ENCODE results near the gene FER1L5. TPM values are rescaled to one million over a fixed set of nuclear protein-coding genes. Genes with fewer than 3 reads are reported as not detected.

Gene FER1L5
- total RNA-seq, 4 donors from 2014 or later = not detected

- ATAC-seq (ENCODE audit: low FRiP score) = no peak
- TF ChIP-seq CTCF (IDR thresholded peaks at IDR 0.05) = no peak
- no peak for DNase-seq (ENCODE audit: low spot score)
Measured at GRCh38 chr2:96698221-96698861, 55.8 kb downstream of the FER1L5 start.

- ATAC-seq (ENCODE audit: low FRiP score) (no peak), DNase-seq (ENCODE audit: low spot score) (no peak)
- TF ChIP-seq CTCF (IDR thresholded peaks at IDR 0.05) = no peak
Measured at GRCh38 chr2:96699021-96699420, 56.5 kb downstream of the FER1L5 start.

- ATAC-seq (ENCODE audit: low FRiP score) = no peak
- no peak for DNase-seq (ENCODE audit: low spot score)
- TF ChIP-seq CTCF (IDR thresholded peaks at IDR 0.05) = no peak
Measured at GRCh38 chr2:96699621-96700020, 57.1 kb downstream of the FER1L5 start.

GRCh38 chr2:96700086-96700485 is 57.5 kb downstream of the FER1L5 start:
- DNase-seq (ENCODE audit: low spot score) (no peak), ATAC-seq (ENCODE audit: low FRiP score) (no peak)
- TF ChIP-seq CTCF (IDR thresholded peaks at IDR 0.05) = no peak

GRCh38 chr2:96701636-96702035 is 59.1 kb downstream of the FER1L5 start:
- DNase-seq (ENCODE audit: low spot score) (no peak), ATAC-seq (ENCODE audit: low FRiP score) (no peak)
- no peak for TF ChIP-seq CTCF (IDR thresholded peaks at IDR 0.05)

- no peak for ATAC-seq (ENCODE audit: low FRiP score)
- DNase-seq (ENCODE audit: low spot score) = no peak
- no peak for TF ChIP-seq CTCF (IDR thresholded peaks at IDR 0.05)
Measured at GRCh38 chr2:96702098-96702785, 59.7 kb downstream of the FER1L5 start.

All from omental fat pad (tissue), 4 donors.